C1 segment of cervical spinal cord (tissue), 14 donors: ENCODE results near the gene FMNL2.

ENCODE experiments used
- DNase-seq, 14 donors: peaks; one replicate each; lab custom pipeline; 2025; lab: John Stamatoyannopoulos, UW

FMNL2 gene

GRCh38 chr2:152492911-152493310 lies 157.9 kb downstream of the FMNL2 start:
- DNase-seq = no peak

- DNase-seq = peak in 1 of 14 donors; percentile 10
Observed at GRCh38 chr2:152493417-152493816, 158.4 kb downstream of the FMNL2 start.

- no peak for DNase-seq
Observed at GRCh38 chr2:152493945-152494528, 159.1 kb downstream of the FMNL2 start.

GRCh38 chr2:152496371-152496770 lies 161.4 kb downstream of the FMNL2 start:
- no peak for DNase-seq

DNA sequence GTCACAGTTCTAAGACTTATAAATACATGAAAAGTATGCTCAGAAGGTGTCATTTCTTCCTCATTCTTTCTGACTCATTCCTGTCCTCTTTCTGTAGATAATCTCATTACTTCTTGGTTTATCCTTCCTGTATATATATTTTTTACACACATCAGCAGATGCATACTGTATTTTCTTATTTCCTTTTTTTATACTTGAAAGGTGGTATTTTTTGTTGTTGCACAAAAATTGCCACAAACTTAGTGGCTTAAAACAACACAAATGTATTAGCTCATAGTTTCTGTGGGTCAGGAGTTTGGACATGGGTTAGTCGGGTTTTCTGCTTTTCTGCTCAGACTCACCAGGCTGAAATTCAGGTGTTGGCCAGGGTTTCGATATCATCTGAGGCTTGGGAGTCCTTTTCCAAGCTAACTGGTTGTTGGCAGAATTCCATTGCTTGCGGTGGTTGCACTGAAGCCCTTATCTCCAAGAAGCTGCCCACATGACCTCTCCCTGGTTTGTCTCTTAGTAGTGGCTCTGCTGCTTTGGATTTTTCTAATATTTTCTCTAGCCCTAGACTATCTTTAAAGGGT lies 162.6 kb downstream of the FMNL2 start:
- DNase-seq = peak in 1 of 14 donors; percentile 72

DNA sequence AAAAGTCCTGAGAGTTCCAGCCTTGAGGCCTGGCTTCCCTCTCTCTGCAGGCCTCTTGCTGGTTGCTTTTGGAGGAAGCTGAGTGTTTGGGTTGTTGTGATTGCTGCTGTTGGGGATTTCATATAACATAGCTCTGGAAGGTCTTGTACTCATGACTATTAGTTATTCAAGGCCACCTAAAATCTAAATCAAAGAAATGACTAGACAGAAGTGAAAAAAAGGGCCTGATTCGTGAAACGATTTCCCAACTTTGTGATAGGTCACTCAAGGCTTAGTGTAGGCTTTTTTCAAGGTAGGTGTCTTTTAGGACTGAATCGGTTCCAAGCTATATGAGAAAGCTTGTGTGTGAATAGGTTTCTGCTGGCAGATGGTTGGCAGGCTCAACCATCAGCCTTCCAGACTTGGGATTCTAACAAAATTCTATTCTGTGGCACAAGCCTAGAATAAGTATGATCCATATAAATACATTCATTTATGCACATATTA lies 164.4 kb downstream of the FMNL2 start:
- peak in 1 of 14 donors; percentile 72 for DNase-seq

GRCh38 chr2:152499896-152500735 lies 165.1 kb downstream of the FMNL2 start:
- DNase-seq = peak in 1 of 14 donors; percentile 24

DNA sequence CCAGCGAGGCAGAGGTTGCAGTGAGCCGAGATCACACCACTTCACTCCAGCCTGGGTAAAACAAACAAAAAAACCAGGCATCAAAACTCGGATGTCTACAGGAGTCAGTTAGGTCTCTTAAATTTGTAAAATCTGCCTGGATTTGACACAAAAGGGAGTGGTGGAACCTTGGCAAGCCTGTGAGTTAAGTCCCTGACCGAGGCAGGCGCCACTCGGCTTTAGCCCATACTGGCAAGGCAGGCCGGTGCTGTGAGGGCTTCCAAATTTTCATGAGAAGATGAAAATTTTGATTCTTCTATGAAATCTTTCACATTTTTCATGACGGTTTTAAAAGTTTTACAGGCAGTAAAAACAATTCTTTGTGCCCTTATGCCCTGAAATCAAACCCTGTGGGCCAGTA lies 165.8 kb downstream of the FMNL2 start:
- peak in 4 of 14 donors; percentile 22 to 46 (median 26) for DNase-seq

DNA sequence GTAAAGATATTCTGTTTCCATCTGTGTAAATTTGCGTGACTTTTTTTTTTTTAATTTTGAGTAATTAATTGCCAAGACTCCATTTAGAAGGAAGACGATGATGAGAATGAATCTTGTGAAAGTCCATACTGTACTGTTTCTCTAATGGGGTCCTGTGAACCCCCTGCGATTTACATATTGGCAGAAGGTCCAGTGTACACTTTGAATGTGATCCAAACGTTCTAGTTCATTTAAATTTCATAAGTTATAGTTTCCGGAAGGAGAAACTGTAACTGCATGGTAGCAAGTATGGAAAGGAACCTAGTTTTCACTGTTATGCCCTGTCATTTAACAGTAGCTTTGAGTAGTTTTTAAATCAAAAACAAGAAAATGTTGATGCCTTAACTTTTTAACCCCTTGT lies 166.7 kb downstream of the FMNL2 start:
- no peak for DNase-seq

DNA sequence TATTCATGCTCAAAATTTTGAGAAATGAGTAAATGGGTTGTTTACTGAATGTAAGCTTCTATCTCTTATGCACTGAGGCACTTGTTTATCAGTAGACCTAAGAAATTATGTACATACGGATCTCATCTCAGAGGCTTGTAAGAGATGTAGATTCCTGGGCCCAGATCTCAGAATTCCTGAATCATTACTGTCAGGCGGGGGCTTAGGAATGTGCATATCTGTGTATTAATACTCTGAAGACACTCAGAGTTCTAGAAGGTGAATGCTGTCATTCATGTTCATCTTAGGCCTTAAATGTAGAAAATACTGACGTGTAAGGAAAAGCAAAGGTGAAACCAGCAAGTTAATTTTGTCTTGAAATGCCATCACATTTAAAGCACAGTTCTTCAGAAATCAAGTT lies 169.6 kb downstream of the FMNL2 start:
- DNase-seq = no peak

- DNase-seq = peak in 7 of 14 donors; percentile 18 to 73 (median 42)
Observed at GRCh38 chr2:152505495-152505906, 170.5 kb downstream of the FMNL2 start.

- DNase-seq = no peak
Observed at GRCh38 chr2:152506843-152507242, 171.9 kb downstream of the FMNL2 start.

DNA sequence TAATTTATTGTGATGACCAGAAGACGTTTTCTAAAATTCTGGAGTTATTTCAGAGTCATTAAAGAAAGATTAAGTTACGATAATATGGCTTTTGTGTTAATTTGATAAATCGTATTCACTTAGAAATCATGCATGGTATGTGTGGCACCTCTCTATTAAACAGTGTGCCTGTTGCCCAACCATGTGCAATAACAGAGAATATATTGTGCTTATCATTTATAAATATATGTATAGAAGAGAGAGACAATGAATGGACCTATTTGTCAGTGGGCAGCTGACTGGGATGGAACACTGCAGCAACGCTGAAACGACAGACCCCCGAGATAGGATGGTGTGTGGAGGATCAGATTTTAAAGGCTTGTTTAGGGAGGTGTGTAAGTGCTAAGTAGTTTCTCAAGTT lies 172.9 kb downstream of the FMNL2 start:
- no peak for DNase-seq

DNA sequence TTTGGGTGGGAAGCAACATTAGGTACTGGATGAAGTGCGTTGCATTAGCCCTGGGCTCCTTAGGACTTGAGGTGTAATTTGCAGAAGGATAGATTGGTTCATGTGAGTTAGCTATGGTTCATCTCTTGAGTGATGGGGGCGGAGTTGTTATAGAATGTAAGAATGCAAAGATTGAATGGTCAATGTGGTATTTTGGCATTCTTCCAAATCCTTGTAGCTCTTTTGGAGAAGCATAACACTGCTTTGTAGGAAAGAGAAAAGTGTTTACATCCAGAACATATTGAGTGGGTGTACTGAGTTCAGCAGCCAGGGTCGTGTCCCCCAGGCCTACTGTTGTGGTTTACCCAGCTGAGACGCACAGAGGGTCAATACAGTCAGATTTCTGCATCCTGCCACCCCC lies 173.5 kb downstream of the FMNL2 start:
- no peak for DNase-seq

GRCh38 chr2:152509772-152510491 lies 175.0 kb downstream of the FMNL2 start:
- no peak for DNase-seq

DNA sequence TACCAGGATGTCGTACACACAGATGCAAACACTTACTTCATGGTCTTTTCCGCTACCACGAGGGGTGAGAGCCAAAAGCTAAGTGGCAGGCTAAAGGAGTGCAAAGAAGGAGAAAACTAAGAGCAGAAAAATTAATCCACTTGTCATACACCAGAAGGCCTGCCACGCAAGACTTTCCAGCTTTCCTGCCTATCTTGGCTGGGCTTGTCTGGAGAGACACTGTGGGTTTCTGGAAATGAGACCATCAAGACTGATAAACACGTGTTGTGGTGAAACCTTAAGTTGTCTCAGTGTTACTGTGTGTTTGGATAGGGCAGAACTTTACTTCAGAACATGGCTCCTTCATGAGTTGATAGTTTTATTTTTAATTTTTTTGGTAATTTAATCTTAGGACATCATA lies 175.6 kb downstream of the FMNL2 start:
- DNase-seq = no peak

- DNase-seq = no peak
Observed at GRCh38 chr2:152511981-152512380, 177.0 kb downstream of the FMNL2 start.

- DNase-seq = no peak
Observed at GRCh38 chr2:152513029-152513428, 178.1 kb downstream of the FMNL2 start.

DNA sequence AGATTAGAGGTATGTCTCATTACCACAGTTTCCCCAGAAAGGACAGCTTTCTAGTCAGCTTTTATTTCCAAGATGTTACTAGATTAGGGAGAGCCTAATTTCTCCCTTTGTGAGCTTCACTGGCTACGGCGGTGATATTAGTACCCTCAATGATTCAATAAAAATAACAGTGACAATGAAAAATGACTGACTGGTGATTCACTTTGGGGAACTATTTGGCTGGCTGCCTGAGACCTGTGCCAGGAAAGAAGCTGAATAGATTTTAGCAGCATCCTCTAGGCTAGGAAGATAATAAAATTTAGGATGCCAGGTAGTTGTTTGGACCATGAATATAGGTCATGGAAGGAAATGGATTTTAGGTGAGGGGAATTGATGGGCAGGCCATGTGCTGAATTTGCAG lies 178.7 kb downstream of the FMNL2 start:
- DNase-seq = peak in 3 of 14 donors; percentile 13 to 96 (median 48)

DNA sequence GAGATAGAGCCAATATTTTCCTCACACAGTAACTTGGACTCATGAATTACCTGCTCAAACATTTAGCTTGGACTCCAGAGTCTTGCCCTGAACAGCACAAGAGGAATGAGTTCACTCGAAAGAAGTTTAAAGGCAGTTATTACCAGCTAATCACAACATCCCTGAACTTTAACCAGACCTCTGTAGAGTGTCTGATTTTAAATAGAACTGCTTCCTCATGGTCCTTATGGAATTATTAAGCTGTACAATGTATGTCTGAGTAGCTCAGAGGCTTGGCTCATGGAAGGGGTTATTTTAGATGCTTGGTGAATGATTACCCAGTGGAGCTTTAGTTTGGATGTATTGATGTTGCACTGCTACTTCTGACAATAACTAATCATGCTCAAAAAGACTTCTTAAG lies 183.1 kb downstream of the FMNL2 start:
- no peak for DNase-seq

DNA sequence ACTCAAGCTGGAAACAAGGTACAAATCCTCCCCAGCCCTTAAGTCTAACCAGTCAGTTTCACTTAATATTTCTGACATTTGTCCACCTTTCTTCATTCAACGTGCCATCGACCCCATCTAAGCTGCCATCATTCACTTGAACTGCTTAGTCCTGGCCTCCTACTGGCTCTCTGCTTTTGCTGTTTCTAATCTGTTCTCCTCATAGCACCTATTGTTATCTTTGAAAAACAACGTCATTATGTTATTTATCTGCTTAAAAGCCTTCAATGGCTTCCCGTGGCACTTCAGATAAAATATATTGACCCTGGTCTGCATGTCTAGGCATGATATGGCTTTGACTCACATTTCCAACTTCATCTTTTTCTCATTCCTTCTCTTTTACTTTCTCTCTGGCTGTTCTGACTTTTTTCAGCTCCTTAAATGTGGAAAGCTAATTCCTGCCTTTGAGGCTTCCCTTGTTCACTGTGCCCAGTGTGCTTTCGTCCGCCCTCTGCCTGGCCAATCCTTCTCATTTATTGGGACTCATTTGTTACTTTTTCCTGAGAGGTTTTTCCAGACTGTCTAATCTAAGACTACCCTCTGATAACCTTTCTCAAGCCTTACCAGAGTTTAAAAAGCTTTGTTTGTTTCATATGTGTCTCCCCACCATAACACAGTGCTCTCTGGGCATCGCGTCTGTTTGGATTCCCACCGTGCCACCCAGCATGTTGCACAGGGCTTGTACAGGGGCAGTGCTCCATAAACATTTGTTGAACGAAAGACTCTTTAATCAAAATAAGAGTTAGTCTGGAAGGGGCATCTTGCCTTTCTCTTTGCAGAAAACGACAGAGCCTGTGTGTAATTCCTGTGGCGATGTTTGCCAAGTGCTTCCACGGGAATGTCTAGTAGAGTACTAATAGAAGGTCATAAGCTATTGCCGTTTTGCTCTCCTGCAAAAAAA lies 183.9 kb downstream of the FMNL2 start:
- DNase-seq = peak in 3 of 14 donors; percentile 11 to 71 (median 42)
